Measurements from ENCODE around the gene MRPL58.

Gene MRPL58

GRCh38 chr17:75068750-75069149 lies 56.3 kb downstream of the MRPL58 start:
- no peaks in the 10 kb centered on the region for H3K4me1 ChIP-seq (ENCODE audit: control insufficient read depth in 1 of 2, insufficient read depth in 2 of 2, low read length in 2 of 2)
- H3K27ac ChIP-seq (ENCODE audit: low read depth, low read length): no peak overlapping the region
- H3K27me3 ChIP-seq (ENCODE audit: control insufficient read depth in 1 of 2, insufficient read depth in 2 of 2, low read length in 2 of 2): no peaks in the 10 kb centered on the region
- H3K9ac ChIP-seq (ENCODE audit: low read depth in 1 of 2, low read length in 2 of 2): no peak overlapping the region
- H3K36me3 ChIP-seq (ENCODE audit: control insufficient read depth in 1 of 2, insufficient read depth in 2 of 2, low read length in 2 of 2): peaks cover 6 to 17% of the 10 kb centered on the region in 2 donors
- no peak overlapping the region for H3K4me3 ChIP-seq (ENCODE audit: low read depth in 1 of 2, low read length in 2 of 2)
- no peaks in the 10 kb centered on the region for H3K9me3 ChIP-seq (ENCODE audit: control insufficient read depth in 1 of 2, low read length in 2 of 2)

GRCh38 chr17:75069783-75070182 lies 57.3 kb downstream of the MRPL58 start:
- H3K4me3 ChIP-seq (ENCODE audit: low read depth in 1 of 2, low read length in 2 of 2): no peak overlapping the region
- H3K27me3 ChIP-seq (ENCODE audit: control insufficient read depth in 1 of 2, insufficient read depth in 2 of 2, low read length in 2 of 2): no peaks in the 10 kb centered on the region
- H3K4me1 ChIP-seq (ENCODE audit: control insufficient read depth in 1 of 2, insufficient read depth in 2 of 2, low read length in 2 of 2): no peaks in the 10 kb centered on the region
- H3K9ac ChIP-seq (ENCODE audit: low read depth in 1 of 2, low read length in 2 of 2): no peak overlapping the region
- no peaks in the 10 kb centered on the region for H3K9me3 ChIP-seq (ENCODE audit: control insufficient read depth in 1 of 2, low read length in 2 of 2)
- H3K36me3 ChIP-seq (ENCODE audit: control insufficient read depth in 1 of 2, insufficient read depth in 2 of 2, low read length in 2 of 2): peaks cover 0 to 7% of the 10 kb centered on the region in 2 donors
- no peak overlapping the region for H3K27ac ChIP-seq (ENCODE audit: low read depth, low read length)
